Measurements from ENCODE around the gene ARHGAP10.

- TF ChIP-seq CTCF (IDR thresholded peaks at IDR 0.05) (no peak), POLR2A (IDR thresholded peaks at IDR 0.05) (no peak)
Measured at GRCh38 chr4:147791341-147791740, 59.5 kb downstream of the ARHGAP10 start.

Measured in esophagus squamous epithelium (tissue), 4 donors.